ENCODE results near the gene TEK.
"Not testable (repeated sequence)": the region's sequence is repeated elsewhere in the genome, so short reads cannot be mapped to it uniquely, and the experiment has no call there.

Gene TEK

DNA sequence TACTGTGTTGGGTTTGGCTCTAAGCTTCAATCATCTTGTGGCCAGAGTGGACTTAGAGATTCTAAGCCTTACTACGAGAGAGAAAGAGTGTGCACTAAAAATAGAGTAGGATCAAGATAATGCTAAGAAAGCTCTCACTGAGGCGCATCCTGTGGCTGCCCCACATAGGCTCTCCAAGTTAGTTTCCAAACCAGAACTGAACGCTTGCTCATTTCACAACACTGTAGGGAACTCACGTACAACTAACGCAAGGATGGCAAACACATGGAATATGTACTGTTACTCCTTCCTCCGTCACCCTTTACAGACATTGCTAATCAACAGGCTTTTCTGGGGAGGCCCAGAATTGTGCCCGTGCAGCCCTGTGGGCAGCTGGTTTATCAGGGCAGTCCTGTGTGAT is 97.0 kb downstream of the TEK start:
- no peak overlapping the region for H3K4me3 ChIP-seq (ENCODE audit: low read depth, low read length)
- TF ChIP-seq, protein P1, sequence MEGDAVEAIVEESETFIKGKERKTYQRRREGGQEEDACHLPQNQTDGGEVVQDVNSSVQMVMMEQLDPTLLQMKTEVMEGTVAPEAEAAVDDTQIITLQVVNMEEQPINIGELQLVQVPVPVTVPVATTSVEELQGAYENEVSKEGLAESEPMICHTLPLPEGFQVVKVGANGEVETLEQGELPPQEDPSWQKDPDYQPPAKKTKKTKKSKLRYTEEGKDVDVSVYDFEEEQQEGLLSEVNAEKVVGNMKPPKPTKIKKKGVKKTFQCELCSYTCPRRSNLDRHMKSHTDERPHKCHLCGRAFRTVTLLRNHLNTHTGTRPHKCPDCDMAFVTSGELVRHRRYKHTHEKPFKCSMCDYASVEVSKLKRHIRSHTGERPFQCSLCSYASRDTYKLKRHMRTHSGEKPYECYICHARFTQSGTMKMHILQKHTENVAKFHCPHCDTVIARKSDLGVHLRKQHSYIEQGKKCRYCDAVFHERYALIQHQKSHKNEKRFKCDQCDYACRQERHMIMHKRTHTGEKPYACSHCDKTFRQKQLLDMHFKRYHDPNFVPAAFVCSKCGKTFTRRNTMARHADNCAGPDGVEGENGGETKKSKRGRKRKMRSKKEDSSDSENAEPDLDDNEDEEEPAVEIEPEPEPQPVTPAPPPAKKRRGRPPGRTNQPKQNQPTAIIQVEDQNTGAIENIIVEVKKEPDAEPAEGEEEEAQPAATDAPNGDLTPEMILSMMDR (IDR thresholded peaks at IDR 0.05; ENCODE audit: insufficient read depth, low read length, missing control alignments) = no peak
- no peak for DNase-seq (ENCODE audit: low read depth, low spot score)
- ChIA-PET CTCF (no interaction called here), POLR2A (no interaction called here)

GRCh38 chr9:27209034-27209433 is 100.0 kb downstream of the TEK start:
- H3K4me3 ChIP-seq (ENCODE audit: low read depth, low read length) = no peak overlapping the region
- TF ChIP-seq, protein P1 (IDR thresholded peaks at IDR 0.05; ENCODE audit: insufficient read depth, low read length, missing control alignments) = no peak
- ChIA-PET CTCF (interaction anchor here (1.1 to 1.3 kb wide), 2 partner anchors 9 to 176 kb away, joined by 3 read pairs; no protein-coding TSS in a partner anchor), POLR2A (no interaction called here)
- DNase-seq (ENCODE audit: low read depth, low spot score) = no peak

GRCh38 chr9:27210588-27210987 is 101.6 kb downstream of the TEK start:
- TF ChIP-seq, protein P1 (IDR thresholded peaks at IDR 0.05; ENCODE audit: insufficient read depth, low read length, missing control alignments) = no peak
- H3K4me3 ChIP-seq (ENCODE audit: low read depth, low read length) = no peak overlapping the region
- DNase-seq (ENCODE audit: low read depth, low spot score) = no peak
- POLR2A ChIA-PET = no interaction called here
- CTCF ChIA-PET = no interaction called here

GRCh38 chr9:27212191-27212590 is 103.2 kb downstream of the TEK start:
- POLR2A ChIA-PET = no interaction called here
- H3K4me3 ChIP-seq (ENCODE audit: low read depth, low read length) = no peak overlapping the region
- no peak for DNase-seq (ENCODE audit: low read depth, low spot score)
- CTCF ChIA-PET = no interaction called here
- TF ChIP-seq, protein P1 (IDR thresholded peaks at IDR 0.05; ENCODE audit: insufficient read depth, low read length, missing control alignments) = no peak

DNA sequence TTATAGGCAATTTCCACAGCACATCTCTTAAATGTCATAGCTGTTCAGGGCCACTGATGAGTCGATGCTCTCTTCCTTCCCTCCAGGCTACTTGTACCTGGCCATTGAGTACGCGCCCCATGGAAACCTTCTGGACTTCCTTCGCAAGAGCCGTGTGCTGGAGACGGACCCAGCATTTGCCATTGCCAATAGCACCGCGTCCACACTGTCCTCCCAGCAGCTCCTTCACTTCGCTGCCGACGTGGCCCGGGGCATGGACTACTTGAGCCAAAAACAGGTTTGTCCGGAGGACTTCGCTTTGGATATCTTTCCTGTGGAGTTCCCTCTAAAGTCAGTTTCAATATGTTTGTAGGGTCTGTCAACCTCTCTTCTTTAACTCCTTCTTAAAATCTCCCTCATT is 103.6 kb downstream of the TEK start:
- ChIA-PET CTCF (no interaction called here), POLR2A (no interaction called here)
- no peak overlapping the region for H3K4me3 ChIP-seq (ENCODE audit: low read depth, low read length)
- TF ChIP-seq, protein P1 (IDR thresholded peaks at IDR 0.05; ENCODE audit: insufficient read depth, low read length, missing control alignments) = no peak
- no peak for DNase-seq (ENCODE audit: low read depth, low spot score)

- TF ChIP-seq, protein P1 (IDR thresholded peaks at IDR 0.05; ENCODE audit: insufficient read depth, low read length, missing control alignments) = no peak
- CTCF ChIA-PET = interaction anchor here (1.7 kb wide), 1 partner anchor 194 kb away, joined by 6 read pairs; no protein-coding TSS in a partner anchor
- H3K4me3 ChIP-seq (ENCODE audit: low read depth, low read length) = no peak overlapping the region
- DNase-seq (ENCODE audit: low read depth, low spot score) = no peak
- POLR2A ChIA-PET = no interaction called here
Measured at GRCh38 chr9:27227192-27227591, 118.2 kb downstream of the TEK start.

DNA sequence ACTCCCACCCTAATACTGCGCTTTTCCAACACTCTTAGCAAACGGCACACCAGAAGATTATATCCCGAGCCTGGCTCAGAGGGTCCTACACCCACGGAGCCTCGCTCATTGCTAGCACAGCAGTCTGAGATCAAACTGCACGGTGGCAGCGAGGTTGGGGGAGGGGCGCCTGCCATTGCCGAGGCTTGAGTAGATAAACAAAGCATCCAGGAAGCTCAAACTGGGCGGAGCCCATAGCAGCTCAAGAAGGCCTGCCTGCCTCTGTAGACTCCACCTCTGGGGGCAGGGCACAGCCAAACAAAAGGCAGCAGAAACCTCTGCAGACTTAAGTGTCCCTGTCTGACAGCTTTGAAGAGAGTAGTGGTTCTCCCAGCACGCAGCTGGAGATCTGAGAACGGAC is 130.6 kb downstream of the TEK start:
- H3K4me3 ChIP-seq (ENCODE audit: low read depth, low read length); POLR2A ChIA-PET; DNase-seq (ENCODE audit: low read depth, low spot score): not testable (repeated sequence)
- CTCF ChIA-PET = interaction anchor here (0.9 kb wide), 1 partner anchor 37 kb away, joined by 3 read pairs; no protein-coding TSS in a partner anchor
